HG03025 (cell line): Measurements from ENCODE around the gene TEX35.
"Not testable (repeated sequence)": the region's sequence is repeated elsewhere in the genome, so short reads cannot be mapped to it uniquely, and the experiment has no call there.

Experiments used
- ATAC-seq: cut with Tn5 transposase; IDR thresholded peaks from one replicate; pipeline ENCODE4 v1.9.1; 2021; ENCODE audit warnings: mild to moderate bottlenecking, moderate library complexity; ENCODE audit not compliant: unreplicated experiment, low FRiP score

Gene TEX35

DNA sequence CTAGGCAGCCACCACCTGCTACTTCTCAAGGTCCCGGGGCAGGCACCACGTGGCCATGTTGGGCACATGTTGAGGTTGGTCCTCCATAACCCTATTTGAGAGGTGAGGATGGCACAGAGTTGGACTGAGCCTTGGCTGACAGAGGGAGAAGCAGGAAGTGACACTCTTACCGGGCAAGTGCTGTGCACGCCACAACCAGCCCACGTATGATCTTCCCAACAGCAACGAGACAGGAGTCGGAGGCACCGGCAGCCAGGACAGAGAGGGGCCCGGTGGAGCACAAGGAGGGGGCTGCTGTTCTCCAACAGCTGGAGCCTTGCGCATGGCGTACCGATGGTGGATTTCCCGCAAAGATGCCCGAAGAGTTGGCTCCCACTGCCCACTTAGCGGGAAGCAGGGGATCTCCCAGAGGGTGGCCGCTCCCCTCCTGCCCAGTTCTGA is 19.6 kb upstream of the TEX35 start:
- ATAC-seq = no peak

DNA sequence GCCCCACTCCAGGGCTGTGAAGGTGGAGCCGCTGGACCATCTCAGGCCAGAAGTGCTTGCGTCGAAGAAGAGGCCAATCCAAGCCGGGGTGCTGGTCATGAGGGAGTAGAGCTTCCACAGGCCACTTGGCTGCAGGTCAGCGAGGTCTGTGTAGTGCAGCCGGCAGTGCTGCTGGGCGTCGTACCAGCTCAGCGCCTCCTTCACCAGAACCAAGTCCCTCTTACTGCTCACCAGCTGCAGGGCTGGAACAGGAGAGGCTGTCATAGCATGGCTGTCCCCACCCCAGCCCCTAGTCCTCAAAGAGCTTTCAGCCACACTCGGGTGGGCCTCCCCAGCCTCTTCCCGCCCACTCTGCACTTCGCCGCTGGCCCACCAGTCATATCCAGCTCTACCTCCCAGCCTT is 18.3 kb upstream of the TEX35 start:
- no peak for ATAC-seq

DNA sequence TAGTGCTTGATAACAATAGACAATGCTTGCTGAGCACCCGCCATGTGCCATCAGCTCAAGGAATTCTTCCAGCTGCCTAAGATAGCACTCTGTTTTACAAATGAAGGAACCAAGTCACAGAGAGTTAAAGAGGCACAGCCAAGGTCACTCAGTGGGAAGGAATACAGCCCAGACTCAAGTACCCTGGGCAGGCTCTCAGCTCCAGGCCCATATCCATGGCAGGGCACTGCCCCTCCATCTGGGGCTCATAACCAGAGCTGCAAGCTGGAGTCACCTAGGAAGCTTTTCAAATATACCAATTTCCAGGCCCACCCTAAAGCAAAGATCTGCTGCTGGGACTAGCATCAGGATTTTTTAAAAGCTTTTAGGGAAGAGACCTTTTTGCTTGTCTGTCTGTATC is 17.8 kb upstream of the TEX35 start:
- no peak for ATAC-seq

DNA sequence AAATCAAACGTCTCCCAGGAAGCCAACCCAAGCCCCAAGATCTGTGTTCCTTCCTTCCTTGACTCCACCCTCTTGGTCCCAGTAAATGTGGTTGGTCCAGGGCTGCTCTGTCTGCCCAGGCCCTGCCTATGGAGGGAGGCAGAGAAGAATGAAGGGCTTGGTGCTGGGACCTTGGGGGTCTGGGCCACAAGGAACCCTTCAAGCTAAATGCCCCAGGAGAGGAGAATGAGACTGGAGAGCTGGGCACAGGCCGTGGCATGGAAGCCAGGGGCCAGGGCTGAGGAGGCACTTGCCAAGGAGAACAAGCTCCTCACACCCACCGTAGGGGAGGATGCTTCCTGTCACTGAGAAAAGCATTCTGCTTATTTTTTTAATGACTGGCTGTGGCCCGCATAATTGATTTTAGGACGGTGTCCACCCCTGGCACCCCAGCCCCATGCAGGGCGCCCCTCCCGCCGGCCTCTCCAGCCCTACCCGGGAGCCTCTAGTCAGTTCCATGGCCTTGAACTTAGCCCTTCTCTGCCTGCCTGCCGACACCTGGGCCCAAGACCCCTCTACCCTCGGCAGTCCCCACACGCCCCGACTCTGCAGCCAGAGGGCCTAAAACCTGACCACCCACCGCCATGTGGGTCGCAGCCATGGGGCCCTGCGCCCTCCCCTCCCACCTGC is 17.0 kb upstream of the TEX35 start:
- no peak for ATAC-seq

DNA sequence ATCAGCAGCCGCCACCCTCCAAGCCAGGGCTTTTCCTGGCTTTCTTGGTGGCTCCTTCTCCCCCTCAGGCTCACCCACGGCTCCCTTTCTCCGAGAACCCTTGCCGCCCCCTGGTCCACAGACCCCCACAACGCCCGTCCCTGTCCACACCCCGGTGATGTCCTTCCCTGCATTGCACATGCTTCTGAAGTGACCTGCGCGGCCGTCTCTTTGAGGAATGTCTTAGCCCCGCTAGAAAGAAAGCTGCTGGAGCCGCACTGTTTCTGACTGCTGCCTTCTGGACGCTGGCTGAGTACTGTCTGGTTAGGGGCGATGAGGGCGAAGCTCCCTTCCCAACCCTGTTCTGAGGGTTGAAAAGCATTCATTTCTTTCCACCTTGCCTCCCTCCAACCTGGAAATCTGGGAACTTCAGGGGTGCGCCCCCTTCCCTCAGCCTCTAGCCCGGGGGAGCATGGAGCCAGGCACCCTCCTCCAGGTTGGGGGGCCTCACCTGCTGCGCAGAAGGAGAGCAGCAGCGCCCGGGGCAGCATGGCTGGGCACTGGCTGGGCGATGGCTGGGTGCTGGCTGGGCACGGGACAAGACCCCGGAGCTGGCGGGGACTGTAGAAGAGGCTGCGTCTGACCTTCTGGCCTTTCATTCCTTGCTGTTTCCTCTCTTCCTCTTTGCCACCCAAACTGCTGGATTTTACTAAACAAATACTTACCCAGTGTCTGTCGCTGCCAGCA is 16.3 kb upstream of the TEX35 start, which contains the start of gene CLEC20A:
Gene CLEC20A, minus strand, starts transcription at position 555 of the 726 bp plus-strand sequence. Its CDS starts 25 bp downstream, at position 530.
- no peak for ATAC-seq

DNA sequence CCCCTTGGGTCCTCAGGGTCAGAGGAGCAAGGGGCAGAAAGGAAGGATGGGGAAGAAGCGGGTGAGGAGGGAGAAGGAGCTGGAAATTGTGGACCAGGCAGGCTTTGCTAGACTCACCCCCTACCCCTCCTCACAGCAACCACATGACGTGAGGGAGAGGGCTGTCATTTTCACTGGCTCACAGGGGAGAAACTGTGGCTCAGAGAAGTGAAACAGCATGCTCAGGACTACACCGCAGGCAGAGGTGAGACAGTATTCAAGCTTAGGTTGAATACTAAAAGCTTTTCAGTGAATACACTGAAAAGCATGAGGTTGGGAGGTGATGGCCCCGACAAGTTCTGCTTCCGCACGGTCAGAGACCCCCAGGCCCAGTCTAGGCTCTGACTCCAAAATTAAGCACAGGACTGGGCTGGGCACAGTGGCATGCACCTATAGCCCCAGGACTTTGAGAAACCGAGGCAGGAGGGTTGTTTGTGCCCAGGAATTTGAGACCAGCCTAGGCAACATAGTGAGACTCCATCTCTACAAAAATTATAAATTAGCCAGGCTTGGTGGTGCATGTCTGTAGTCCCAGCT is 14.9 kb upstream of the TEX35 start:
- no peak for ATAC-seq

DNA sequence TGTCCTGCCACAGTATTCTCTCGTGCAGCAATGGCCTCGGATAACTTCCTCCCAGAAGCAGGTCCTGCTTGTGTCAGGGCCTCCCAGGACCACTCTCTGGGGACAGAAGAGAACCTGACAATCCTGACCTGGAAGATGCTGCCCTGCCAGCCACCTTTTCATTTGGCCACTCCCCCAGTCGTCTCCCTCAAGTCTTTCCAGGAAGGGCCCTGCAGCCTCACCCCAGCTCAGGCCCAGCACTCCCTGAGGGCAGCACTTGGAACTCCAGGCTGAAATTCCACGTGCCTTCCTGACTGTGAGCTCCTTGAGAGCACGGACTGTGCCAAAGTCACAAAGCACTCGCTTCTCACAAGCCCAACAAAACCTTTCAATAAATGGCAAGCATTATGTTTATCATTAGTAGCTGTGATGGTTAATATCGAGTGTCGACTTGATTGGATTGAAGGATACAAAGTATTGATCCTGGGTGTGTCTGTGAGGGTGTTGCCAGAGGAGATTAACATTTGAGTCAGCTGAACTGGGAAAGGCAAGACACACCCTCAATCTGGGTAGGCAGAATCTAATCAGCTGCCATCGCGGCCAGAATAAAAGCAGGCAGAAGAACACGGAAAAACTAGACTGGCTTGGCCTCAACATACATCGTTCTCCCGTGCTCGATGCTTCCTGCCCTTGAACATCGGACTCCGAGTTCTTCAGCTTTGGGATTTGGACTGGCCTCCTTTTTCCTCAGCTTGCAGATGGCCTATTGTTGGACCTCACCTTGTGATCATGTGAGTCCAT is 13.8 kb upstream of the TEX35 start:
- no peak for ATAC-seq

DNA sequence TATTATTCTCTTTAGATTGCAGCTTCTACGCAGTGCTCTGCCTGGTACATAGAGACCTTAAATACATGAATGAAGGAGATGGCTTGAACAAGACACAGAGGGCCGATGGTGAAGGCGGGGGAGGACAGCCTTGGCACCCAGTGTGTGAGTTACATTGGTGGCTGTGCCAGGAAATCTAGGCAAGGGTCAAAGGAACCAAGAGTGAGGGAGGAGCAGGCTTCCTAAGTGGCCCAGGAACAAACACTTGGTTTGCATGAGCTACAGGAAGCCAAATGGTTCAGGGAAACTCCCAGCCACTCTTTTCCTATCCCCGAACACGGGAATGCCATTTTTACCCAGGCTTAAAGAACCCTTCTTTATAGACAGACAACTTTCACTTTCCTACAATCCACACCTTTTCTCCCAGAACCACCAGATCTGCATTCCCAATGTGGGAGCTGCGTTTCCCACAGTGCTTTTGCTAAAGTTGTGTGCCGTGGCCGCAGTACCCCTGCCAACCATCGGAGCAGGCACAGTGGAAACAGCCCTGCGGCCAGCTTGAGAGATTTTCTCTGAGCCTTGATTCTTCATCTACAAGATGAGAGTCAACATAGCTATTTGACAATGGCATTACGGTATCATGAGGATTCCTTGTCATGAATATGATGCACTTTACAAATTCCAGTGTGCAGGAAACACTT is 12.7 kb upstream of the TEX35 start:
- no peak for ATAC-seq

DNA sequence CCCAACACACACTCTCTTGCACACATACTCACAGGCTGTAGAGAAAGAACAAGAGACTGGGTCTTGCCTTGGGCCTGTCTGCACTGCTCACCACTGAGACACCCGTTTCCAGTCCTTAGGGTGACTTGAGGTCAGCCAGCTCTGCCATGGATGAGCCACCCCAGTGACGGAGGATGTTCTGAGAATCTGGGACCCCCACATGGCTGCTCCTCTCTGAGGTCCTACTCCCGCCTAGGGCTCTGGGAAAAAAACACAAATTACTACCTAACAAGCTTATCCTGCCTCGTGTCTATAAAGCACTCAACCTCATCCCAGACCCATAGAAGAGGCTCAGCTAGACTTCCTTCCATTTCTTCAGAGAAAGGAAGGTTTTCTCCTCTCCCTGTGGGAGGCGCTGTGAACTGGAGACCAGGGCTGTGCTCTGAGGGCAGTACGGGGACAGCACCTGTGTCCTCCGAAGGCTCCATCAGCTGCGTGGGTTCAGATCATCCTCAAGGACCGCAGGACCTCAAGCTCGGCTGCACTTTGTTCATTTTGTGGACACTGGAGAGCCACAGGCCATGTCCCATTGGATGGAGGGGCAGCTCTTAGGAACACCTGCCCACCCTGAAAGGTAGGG is 11.9 kb upstream of the TEX35 start:
- no peak for ATAC-seq

DNA sequence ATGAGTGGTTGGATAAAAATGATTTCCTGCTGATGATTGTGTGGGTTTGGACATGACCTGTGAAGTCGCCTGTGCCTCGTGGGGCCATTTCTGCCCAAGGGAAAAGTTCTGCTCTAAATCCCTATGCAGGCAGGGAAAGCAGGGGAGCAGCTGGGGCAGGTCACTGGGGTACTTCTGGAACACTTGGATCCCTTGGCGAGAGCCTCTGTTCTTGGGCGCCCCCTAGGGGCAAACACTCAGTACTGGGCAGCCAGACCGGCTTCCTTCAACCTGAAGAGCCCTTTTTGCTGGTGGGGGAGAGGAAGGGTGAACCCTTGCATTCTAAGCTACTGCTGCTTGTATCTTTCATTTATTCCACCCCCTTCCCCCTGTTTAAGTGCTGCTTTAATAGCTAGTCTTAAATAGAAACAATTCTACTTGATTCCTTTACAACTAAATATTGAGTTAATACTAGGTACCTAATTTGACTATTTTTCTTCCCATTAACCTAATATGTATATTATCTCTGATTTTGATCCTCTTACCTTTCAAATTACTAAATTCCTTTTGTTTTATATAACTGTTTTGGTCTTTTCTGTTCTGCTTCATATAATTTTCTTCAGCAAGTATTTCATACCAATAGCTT is 11.1 kb upstream of the TEX35 start:
- ATAC-seq = peak; percentile 74

DNA sequence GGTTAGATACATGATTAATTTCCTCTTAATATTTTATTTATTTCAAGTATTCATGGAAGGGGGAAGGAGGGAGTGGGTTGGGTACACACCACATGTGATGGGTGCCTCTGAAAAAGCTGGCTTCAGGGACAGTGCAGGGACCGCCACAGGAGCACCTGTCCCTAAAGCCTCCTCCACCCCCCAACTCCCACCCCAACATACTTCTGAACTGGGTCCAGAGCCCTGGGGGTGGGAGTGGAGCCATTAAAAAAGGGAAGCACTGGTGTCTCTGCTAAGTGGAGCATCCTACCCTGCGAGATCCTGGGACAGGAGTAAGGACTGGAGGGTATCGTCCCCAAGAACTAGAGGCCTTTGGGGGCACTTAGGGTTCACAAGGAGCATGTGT is 10.6 kb upstream of the TEX35 start:
- no peak for ATAC-seq

DNA sequence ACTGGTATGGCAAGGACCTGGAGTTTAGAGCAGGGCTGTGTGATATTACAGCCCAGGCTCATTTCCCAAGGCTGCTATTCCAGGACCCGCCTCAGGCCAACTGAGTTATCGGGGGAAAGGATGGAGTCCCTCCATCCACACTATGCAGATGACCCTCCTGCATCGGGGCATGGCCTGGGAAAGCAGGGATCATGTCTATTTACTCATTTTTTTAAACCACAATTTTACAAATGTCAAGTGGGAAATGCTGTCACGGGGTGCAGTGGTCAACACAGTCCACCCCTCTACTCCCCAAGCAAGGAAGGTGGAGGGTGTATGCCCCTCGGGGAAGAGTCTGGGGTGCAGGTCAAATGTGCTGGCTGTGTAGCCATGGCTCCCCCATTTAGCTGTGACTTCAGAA is 10.1 kb upstream of the TEX35 start:
- no peak for ATAC-seq

DNA sequence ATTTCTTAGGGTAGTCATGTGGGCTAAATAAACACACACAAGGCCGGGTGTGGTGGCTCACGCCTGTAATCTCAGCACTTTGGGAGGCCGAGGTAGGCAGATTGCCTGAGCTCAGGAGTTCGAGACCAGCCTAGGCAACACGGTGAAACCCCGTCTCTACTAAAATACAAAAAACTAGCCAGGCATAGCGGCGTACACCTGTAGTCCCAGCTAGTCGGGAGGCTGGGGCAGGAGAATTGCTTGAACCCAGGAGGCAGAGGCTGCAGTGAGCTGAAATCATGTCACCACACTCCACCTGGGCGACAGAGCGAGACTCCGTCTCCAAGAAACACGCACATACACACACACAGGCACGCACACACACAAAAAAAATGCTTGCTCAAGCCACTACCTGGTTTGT is 9.6 kb upstream of the TEX35 start:
- ATAC-seq = not testable (repeated sequence)

DNA sequence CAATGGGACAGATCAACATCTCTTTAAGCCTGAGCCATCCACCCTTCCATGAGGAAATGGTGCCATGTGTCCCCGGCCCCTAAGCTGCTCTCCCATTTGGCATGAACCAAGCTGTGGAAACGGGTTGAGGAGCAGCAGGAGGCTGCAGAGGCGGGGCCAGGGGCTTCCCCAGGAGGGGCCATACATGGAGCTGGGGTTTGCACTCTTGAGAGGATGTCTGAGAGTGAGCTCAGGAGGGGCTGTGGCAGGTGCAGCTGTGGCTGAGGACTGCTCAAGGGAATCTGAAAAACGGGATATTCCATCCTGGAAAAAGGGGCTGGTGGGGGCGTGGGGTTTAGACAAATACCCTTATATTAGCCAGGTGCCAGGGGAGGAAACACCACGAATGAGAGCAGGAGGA is 9.1 kb upstream of the TEX35 start:
- no peak for ATAC-seq

DNA sequence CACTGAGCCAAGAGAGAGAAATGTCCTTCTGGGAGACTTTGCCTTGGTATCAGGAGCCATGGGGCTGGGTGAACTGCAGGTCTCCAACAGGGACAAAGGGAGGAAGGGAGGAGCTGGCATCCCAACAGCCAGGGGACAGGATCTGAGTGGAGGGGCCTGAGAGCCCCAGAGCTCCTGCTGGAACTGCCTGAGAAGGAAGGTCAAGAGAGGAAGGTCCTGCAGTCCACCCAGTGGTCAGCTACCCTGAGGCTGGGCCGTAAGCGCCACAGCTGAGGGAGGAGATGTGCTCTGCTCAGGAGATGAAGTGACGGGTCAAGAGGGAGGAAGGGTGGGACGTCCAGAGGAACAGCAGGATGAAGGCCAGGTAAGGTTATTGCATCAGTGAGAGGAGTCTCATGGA is 8.6 kb upstream of the TEX35 start:
- no peak for ATAC-seq

DNA sequence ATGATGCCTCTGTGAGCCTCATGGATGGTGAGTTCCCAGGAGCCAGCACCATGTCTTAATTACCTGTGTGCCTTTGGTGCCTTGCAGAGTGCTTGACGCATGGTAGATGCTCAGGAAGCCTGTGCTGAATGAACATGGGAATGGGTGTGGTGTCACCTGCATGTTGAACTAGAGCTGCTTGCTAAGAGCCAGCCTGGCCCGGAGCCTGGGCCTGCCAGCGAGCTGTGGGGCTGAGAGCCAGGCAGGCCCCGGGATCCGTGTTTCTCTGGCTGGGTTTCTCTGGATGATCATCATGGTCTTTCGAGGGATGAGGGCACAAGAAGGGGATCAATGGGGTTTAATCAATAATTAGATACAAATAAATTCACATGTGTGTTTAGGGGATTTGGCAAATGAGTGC is 6.7 kb upstream of the TEX35 start:
- ATAC-seq = no peak

DNA sequence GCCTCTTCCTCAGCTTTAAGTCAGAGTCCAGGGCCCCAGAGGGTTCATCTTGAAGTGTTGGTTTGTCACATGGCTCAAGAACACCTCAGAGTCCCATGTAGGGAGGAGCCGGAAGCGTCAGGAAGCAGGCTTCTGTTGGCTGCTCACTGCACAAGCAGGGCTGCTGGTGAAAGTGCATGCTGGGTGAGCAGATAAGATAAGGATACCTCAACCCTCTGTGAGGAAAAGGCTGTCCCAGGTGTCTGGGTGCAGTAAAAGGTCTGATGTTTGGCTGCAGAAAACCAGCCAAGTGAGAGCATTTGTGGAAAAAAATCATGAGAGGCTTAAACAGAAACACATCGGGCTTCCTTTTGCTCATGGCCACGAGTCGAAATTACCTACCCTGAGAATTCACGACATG is 6.2 kb upstream of the TEX35 start:
- no peak for ATAC-seq

DNA sequence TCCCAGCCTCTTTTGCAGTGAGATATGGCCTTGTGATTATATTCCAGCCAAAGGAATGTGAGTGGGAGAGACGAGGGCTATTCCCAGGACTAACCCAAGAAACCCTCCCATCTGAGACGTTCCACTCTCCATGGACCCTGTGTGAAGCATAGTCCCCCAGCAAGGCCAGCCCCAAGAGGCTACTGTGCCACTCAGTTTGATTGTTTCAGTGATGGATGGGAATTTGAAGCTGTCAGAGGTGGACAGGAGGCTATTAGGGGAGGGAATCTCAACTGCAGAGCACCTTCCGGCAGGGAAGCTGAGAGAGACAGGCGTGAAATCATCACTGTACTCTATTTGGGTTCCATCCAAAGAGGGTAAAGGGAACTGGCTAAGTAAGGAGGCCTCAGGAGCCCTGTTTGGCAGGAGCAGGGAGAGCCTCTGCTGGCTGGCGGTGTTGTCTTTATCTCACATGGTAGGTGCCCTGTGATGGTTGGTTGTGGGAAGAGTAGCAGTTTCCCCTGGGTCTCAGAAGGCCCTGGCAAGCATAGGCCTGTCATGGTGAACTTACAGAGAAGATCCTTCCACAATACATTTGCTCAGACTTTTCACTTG is 3.4 kb upstream of the TEX35 start:
- no peak for ATAC-seq

DNA sequence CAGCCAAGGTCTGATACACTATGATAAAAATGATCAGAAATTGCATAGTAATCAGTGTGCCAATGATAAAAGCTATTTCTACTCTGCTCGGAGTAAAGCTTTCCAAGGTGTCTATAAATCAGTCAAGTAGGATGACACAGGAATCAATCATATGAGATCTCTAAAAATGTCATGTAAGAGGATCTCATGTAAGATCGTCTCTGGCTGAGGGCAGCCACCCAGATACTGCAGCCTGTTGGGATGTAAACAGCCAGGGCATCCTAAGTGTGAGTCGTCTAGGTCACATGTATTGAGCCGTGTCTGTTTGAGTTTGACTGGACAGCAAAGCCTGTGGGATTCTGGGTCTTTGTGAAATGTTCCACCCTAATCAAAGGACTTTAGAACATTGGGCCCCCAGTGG is 2.8 kb upstream of the TEX35 start:
- ATAC-seq = no peak
